HepG2 (cell line): ENCODE measurements around the gene ZBTB2. TPM values are rescaled to one million over a fixed set of nuclear protein-coding genes. Genes with fewer than 3 reads are reported as not detected.

Experiments
- ATAD3A ChIP-seq: sonication (generic); formaldehyde crosslinking; IDR thresholded peaks from 2 replicates; pipeline ENCODE4 v1.4.0; 2020; ENCODE audit warnings: missing genetic modification reagents
- ATF5 ChIP-seq: sonication (generic); formaldehyde crosslinking; IDR thresholded peaks from 2 replicates; pipeline ENCODE4 v1.4.0; 2020; ENCODE audit warnings: mild to moderate bottlenecking, low read depth, missing genetic modification reagents
- ELF1 ChIP-seq: sonication (generic); formaldehyde crosslinking; IDR thresholded peaks from 2 replicates; pipeline ENCODE4 v1.4.0; 2020; ENCODE audit warnings: missing genetic modification reagents
- HDAC1 ChIP-seq: sonication (generic); formaldehyde crosslinking; IDR thresholded peaks from 2 replicates; pipeline ENCODE4 v1.5.1; 2020; ENCODE audit warnings: mild to moderate bottlenecking, missing genetic modification reagents
- HES4 ChIP-seq: sonication (generic); formaldehyde crosslinking; IDR thresholded peaks from 2 replicates; pipeline ENCODE4 v1.9.0; 2021; ENCODE audit warnings: mild to moderate bottlenecking, missing genetic modification reagents, borderline replicate concordance
- MEIS2 ChIP-seq: sonication (generic); formaldehyde crosslinking; IDR thresholded peaks from 2 replicates; pipeline ENCODE4 v1.9.0; 2021; ENCODE audit warnings: mild to moderate bottlenecking, missing genetic modification reagents
- MNT ChIP-seq: fragments of 450-650 bp; IDR thresholded peaks from 2 replicates; pipeline ENCODE4 v1.6.1; 2016
- NFIC ChIP-seq: IDR thresholded peaks from 2 replicates; pipeline ENCODE4 v1.6.1; 2012; ENCODE audit warnings: mild to moderate bottlenecking, low read length, inconsistent platforms
- RBFOX2 ChIP-seq: fragments of 200-400 bp; formaldehyde crosslinking; IDR thresholded peaks from 2 replicates; pipeline ENCODE4 v1.6.1; 2017; ENCODE audit warnings: low read depth, mild to moderate bottlenecking, low read length
- SALL2 ChIP-seq: sonication (generic); formaldehyde crosslinking; IDR thresholded peaks from 2 replicates; pipeline ENCODE4 v1.8.1; 2023; ENCODE audit warnings: mild to moderate bottlenecking, missing genetic modification reagents, inconsistent platforms
- SOX13 ChIP-seq, 3 experiments: fragments of 450-650 bp in 1 of 3; sonication (generic) in 1 of 3; formaldehyde crosslinking in 1 of 3; IDR thresholded peaks in 2 of 3; conservative IDR thresholded peaks in 1 of 3; 2 replicates each; pipeline versions ENCODE4 v1.5.0 to v1.6.1; 2016 to 2020; ENCODE audit warnings: antibody characterized with exemption in 1 of 3, mild to moderate bottlenecking in 1 of 3, missing compliant biosample characterization in 1 of 3, missing genetic modification reagents in 1 of 3, moderate library complexity in 1 of 3
- TARDBP ChIP-seq: sonication (generic); formaldehyde crosslinking; IDR thresholded peaks from 2 replicates; pipeline ENCODE4 v1.8.0; 2022; ENCODE audit warnings: mild to moderate bottlenecking, missing genetic modification reagents
- TRIM22 ChIP-seq: fragments of 450-650 bp; IDR thresholded peaks from 2 replicates; pipeline ENCODE4 v1.6.1; 2017
- TSC22D2 ChIP-seq: sonication (generic); formaldehyde crosslinking; IDR thresholded peaks from 2 replicates; pipeline ENCODE4 v1.5.1; 2020; ENCODE audit warnings: missing genetic modification reagents, mild to moderate bottlenecking, borderline replicate concordance
- USF2 ChIP-seq, 2 experiments: sonication (generic) in 1 of 2; formaldehyde crosslinking in 1 of 2; IDR thresholded peaks; 2 replicates each; pipeline versions ENCODE4 v1.5.1 to v1.6.1; 2011 to 2020; ENCODE audit warnings: borderline replicate concordance in 1 of 2, low read depth in 1 of 2, low read length in 1 of 2, mild to moderate bottlenecking in 1 of 2, missing genetic modification reagents in 1 of 2, moderate library complexity in 1 of 2
- ZFYVE20 ChIP-seq: sonication (generic); formaldehyde crosslinking; IDR thresholded peaks from 2 replicates; pipeline ENCODE4 v1.8.0; 2023; ENCODE audit warnings: low read depth, mild to moderate bottlenecking, moderate library complexity, missing genetic modification reagents, borderline replicate concordance
- ZGPAT ChIP-seq: IDR thresholded peaks from 2 replicates; pipeline ENCODE4 v1.6.1; 2016; ENCODE audit warnings: mild to moderate bottlenecking
- ZNF446 ChIP-seq: sonication (generic); formaldehyde crosslinking; IDR thresholded peaks from 2 replicates; pipeline ENCODE4 v1.5.0; 2020; ENCODE audit warnings: mild to moderate bottlenecking, missing genetic modification reagents
- ZNF569 ChIP-seq: sonication (generic); formaldehyde crosslinking; IDR thresholded peaks from 2 replicates; pipeline ENCODE4 v1.5.0; 2020; ENCODE audit warnings: mild to moderate bottlenecking, missing genetic modification reagents, moderate library complexity, borderline replicate concordance
- ZNF589 ChIP-seq: sonication (generic); formaldehyde crosslinking; conservative IDR thresholded peaks from 2 replicates; pipeline ENCODE4 v1.8.0; 2022; ENCODE audit warnings: mild to moderate bottlenecking, moderate library complexity, missing genetic modification reagents
- ZNF670 ChIP-seq: sonication (generic); formaldehyde crosslinking; IDR thresholded peaks from 2 replicates; pipeline ENCODE4 v1.8.0; 2022; ENCODE audit warnings: mild to moderate bottlenecking, missing genetic modification reagents, borderline replicate concordance
- polyA plus RNA-seq, 8 experiments: library from polyadenylated mRNA; depleted of rRNA in 3 of 8; stranded (reverse) in 7 of 8; unstranded in 1 of 8; fragments of >200 nt; fragmentation: Illumina TruSeq in 4 of 8; extraction: Trizol in 4 of 8; gene quantifications; 2 replicates each; pipeline versions ENCODE4 v1.2.1 to v1.2.3, GENCODE V29; 2011 to 2016; ENCODE audit warnings: low read depth in 4 of 8, missing spikeins in 1 of 8, mixed read lengths in 1 of 8; ENCODE audit not compliant: insufficient read depth in 1 of 8
- total RNA-seq, 5 experiments: library from RNA; depleted of rRNA; stranded (reverse); fragments of >200 nt; fragmentation: Illumina TruSeq; extraction: Trizol; gene quantifications; 2 replicates each; pipeline ENCODE4 v1.2.3, GENCODE V29; 2016; ENCODE audit warnings: low read depth in 1 of 5

ZBTB2 gene
- total and polyA plus RNA-seq, 2 of the 13 experiments (the other 11 are each of a cell fraction or from before 2014, with no cell fraction given): 15.4 to 22.8 TPM

- TF ChIP-seq NFIC (no peak; the same call in 1 of the 2 replicates), USF2 (IDR thresholded peaks at IDR 0.05; ENCODE audit: low read depth, low read length) (no peak), USF2 (CRISPR knock-in tag; IDR thresholded peaks at IDR 0.05; ENCODE audit: borderline replicate concordance) (no peak), ATAD3A (CRISPR knock-in tag) (no peak), ZNF569 (CRISPR knock-in tag) (no peak), TRIM22 (no peak), ZNF589 (CRISPR knock-in tag) (no peak), MEIS2 (CRISPR knock-in tag) (peak; percentile 87; the same call in 1 of the 2 replicates), SALL2 (CRISPR knock-in tag) (peak; percentile 89), TARDBP (CRISPR knock-in tag) (0 out of 2 replicates have a peak, but pooled peaks have one; percentile 8), ZFYVE20 (CRISPR knock-in tag) (0 out of 2 replicates have a peak, but pooled peaks have one; percentile 80), SOX13 (IDR thresholded peaks at IDR 0.05) (0 out of 2 replicates have a peak, but pooled peaks have one; percentile 17), SOX13 (CRISPR knock-in tag; conservative IDR thresholded peaks at IDR 0.05 in 1 of 2, IDR thresholded peaks at IDR 0.05 in 1 of 2) (peak in 1 of 2 experiments; percentile 55; a peak in 1 of 4 replicates), ELF1 (CRISPR knock-in tag) (no peak), ZNF670 (peak; percentile 61; the same call in 1 of the 2 replicates), ATF5 (no peak), RBFOX2 (peak; percentile 96), ZNF446 (CRISPR knock-in tag) (no peak; the same call in 1 of the 2 replicates), MNT (no peak), TSC22D2 (CRISPR knock-in tag) (peak; percentile 53; the same call in 1 of the 2 replicates), ZGPAT (CRISPR knock-in tag) (peak; percentile 76), HDAC1 (CRISPR knock-in tag) (peak; percentile 79), HES4 (CRISPR knock-in tag) (peak; percentile 84)
Measured at GRCh38 chr6:151389618-151390275, 1.6 kb downstream of the ZBTB2 start (continued).
